ENCODE results near the gene RIPPLY2.
"Not testable (repeated sequence)": the region's sequence is repeated elsewhere in the genome, so short reads cannot be mapped to it uniquely, and the experiment has no call there.

Gene RIPPLY2

DNA sequence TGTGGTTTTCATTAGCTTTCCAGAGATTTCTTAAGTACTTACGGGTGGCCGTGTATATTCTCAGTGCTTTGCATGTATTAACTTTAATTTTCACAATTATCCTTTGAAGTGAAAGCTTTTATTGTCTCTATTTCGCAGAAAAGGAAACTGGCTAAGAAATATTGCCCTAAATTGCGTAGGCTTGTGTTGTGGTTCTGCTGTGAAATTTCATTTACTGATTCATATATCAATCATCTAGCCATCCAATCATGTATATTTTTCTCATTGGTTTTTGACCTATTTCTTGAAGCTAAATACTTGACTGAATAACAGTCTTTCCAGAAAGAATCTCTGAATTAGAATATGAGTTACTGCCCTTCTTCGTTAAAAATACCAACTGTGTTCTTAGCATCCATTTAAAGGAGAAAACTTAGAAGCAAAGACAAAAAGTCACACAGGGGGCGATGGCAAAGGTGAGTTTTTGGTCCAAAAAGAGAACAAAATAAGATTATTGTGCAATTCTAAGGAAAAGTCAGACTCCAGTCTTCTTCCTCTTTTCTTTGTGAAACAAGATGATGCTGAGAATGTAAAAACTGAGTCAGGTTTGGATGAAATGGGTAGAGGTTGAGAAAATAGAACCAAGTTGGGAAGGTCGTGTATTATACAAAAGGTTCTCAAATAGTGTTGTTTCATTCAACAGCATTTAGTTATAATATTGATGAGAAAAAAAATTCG, 7.8 kb downstream of the RIPPLY2 start:
- DNase-seq: no peak

DNA sequence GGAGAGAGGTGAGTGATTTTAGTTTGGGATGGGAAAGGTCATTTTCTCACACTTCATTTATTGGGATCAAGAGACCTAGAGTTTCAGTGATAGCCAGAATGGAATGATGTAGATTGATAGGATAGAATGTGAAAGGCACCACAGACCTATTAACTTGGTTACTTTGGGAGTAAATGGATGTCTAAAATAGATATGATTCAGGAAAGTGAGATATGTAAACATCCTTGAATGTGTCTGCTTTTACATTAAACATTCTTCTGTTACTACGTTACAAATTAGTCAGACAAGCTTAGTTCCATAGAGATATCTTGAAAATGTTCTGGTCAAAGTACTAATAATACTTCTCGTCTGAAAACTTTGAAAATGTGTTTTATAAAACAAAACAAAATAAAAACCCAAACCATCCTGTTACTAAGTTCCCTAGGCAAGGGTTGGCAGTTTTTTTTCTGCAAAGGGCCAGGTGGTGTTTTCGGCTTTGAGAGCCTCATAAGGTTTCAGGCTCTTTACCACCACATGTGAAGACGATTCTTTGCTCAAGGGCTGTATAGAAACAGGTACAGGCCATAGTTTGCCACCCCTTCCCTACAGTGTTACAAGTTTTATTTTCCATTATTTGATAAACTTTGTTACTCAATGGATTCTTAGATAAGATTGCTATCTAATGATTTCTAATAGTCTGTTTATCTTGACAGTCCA, 9.8 kb downstream of the RIPPLY2 start:
- no peak for DNase-seq

DNA sequence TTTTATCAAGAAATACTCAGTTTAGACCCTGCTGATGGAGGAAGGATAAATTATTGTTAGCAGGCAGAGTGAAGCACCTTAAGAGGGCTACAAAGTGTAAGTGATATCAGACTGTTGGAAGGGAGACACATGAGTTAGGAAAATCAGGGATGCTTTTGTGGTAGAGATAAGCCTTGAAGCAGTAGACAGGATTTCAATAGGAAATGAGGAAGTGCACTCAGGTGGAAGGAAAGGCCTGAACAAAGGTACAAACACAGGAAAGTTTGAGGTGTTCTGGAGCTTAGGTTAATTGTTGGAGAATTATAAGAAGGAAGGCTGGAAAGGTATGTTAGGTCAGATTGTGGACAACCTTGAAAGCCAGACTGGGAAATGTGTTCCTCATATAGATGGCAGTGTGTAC, 13.9 kb downstream of the RIPPLY2 start:
- no peak for DNase-seq

DNA sequence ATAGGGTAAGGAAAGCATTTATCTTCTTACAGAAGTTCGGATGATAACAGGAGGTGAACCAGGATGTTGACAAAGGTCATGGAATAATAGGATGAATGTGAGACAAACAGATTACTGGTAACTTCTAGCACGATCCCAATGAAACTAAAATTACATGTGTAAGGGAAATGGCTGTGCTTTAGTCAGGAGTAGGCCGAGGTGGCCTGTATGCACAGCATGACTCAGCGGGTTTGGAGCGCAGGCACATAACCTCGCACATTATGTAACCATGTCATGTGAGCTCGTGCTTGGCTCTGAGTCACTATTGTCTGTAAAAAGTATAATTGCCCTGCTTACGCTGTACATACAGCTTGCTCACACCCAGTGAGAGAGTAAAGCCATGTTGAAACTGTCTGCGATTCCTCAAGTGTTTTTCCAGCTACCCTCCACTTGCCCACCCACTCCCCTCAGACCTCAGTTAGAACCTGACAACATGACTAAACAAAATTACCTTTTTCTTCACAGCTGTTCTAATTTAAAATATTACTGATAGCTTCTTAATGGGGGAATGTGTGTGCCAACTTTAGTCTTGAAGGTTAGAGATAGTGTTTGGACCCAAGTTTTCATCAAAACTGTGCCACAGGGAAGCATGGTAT, 14.5 kb downstream of the RIPPLY2 start:
- peak in 1 of 2 donors; percentile 17 for DNase-seq

DNA sequence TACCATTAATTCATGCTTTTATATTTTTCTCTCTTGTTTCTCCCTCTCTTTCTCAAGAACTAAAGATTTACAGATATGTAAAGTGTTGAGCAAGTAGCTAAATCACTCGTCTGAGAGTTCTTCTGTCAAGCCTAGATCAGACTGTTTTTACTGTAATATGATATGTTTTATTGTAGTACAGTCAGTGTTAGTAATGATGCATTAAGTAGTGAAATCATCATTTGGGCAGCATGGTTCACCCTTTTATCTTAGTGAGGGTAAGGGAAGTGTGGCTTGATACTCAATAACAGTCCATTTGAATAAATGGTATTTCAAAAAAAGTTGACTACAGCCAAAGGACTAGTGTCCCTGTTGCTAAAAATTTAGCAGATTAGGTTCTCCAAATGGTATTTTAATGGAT, 15.5 kb downstream of the RIPPLY2 start:
- no peak for DNase-seq

DNA sequence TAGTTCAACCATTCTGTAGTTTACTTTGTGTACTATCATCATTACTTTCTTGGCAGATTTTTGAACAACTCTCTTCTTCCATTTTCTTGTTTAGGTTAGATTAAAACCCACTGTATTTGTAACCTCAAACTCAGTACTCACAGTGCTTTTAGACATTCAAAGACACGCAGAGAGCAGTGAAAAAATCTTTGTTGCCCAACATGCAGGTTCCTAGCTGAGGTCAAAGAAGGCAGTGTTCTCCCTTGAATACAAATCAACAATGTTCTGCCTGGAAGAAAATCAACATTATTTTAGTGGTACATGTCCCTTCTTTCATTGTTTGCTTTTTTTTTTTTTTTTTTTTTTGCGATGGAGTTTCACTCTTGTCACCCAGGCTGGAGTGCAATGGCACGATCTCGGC, 17.5 kb downstream of the RIPPLY2 start:
- no peak for DNase-seq

DNA sequence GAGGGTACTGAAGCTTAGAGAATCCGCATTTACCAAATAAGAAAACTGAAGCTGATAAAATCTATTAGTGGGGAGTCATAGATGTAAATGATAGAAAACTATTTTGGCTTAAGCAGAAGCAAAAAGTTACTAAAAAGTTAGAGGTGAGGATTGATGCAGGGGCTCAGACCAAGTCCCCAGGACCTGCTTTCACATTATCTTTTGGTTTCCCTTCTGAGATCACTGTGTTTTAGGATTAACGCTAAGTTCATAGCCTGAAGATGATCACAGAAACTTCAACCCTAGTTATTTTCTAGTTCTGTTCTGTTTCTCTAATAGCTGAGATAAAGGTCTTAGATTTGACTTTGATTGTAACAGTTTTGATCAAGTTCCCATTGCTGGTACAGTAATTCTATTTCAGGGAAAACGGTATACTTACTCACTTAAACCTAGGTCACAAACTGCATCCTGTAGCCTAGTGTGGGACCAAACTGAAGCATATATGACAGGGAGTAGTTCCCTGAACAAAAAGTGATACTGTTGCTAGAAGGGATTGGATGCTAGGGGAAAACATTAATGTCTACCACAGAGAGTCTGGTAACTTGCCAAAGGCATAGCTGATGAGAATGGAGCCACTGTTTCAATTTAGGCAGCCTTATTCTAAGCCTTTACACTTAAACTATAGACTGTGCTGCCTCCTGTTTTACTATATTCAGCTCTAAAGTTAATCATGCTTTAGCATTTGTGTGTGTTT, 19.4 kb downstream of the RIPPLY2 start:
- DNase-seq: no peak

DNA sequence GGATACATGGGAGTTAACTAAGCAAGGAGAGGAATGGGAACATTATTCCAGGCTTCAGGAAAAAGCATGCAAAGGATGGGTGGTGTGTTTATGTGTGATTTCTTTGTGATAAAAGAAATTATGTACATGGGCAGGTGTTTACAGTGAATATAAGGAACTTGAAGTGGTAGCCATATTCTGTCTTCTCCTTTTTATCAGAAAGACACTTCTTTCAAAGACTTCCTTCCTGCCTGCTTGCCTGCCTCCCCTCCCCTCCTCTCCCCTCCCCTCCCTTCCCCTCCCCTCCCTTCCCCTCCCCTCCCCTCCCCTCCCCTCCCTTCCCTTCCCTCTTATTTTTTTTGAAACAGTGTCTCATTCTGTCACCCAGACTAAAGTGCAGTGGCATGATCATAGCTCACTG, 20.7 kb downstream of the RIPPLY2 start:
- DNase-seq: no peak

DNA sequence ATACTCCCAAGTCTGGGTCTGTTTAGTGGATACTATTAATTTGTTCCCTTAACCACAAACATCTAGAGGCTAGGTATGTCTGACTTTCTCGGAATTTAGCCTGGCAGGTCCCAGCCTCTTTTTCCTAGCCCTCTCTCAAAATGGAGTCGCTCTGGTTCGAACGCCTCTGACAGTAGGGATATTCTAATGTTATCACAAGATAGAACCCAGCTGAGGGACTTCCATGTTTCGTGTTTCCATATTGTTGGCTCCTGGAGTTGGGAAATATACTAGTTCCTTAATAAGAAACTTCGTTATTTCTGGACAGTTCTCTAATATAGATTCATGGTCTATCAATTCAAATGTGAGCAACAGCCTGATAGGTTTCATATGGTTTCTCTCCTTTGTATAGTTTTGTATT, 22.7 kb downstream of the RIPPLY2 start:
- DNase-seq: no peak

DNA sequence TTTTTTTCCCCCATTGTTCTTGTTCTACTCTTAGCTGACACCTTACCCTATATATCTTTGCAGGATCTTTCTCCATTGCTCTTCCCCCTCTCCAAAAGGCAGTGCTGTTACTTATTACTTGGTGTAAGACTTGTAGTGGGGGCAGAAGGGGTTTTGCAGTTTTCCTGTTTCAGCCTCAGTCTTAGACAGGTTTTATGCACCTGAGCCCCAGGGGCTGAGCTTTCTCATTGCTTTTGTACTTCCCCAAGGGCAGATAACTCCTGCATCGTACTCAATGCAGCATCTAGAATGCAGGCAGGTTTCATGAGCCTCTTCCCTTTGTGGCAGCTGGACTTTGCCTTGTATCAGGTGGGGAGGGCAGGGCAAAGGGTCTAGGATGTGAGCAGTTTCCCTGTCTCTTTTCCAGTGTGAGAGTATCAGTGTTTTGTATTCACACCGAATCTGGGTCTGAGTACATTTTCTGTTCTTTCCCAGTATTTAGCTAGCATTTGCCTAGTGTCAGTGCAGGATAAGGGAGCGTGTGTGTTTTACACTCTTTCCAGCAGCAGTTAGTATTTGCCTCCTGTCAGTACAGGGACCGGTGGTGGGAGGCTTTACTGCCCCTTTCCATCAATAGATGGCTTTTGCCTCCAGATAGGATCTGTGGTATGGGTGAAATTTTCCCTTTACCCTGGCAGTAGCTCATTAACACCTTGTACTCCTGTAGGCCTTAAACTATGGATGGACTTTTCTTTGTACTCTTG, 25.9 kb downstream of the RIPPLY2 start:
- no peak for DNase-seq

DNA sequence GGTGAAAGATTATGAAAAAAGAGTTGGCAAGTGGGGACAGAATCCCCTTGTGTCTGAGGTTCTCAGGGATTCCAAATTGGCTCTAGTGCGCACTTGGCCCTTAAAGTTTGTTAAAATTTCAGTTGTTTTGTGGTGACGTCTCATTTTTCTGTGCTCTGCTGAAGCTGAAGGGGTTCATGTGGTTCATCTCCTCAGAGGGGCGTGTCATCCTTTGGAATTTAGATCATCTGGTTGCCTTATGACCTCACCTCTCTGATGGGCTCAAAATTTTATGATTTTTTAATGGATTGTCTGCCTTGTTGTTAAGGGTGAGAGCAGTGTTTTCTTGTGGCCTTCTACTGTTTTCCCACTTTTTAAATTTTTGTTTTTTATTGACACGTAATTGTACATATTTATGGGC, 26.6 kb downstream of the RIPPLY2 start:
- DNase-seq: no peak

DNA sequence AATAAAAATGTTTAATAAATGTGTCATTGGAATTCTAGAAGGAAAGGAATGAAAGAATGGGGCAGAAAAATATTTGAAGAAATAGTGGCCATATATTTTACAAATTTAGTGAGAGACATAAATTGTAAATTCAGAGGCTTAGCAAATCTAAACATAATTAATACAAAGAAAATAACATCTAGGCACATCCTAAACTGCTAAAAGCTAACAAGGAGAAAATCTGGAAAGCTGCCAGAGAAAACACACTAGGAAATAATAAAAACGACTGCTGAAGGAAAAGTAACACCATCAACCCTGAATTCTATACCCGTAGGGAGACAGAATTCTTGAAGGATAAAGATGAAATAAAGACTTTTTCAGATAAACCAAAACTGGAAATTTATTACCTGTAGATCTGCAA, 30.1 kb downstream of the RIPPLY2 start:
- no peak for DNase-seq

DNA sequence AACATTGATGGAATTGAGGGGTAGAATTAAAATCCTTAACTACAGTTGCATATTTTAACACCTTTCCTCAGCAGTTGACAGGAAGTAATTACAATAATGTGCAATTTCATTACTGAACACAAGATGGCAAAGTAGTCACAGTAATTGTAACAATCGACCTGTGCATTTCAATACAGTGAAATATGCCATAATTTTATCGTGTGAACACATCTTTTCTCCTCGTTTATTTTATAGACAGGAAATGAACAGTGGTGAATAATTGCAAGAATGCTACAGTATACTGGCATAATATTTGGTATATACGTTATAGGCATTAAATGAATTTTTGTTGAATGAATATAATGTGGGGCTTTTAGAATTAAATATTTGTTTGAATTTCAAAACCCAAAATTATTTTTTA, 31.4 kb downstream of the RIPPLY2 start:
- no peak for DNase-seq

DNA sequence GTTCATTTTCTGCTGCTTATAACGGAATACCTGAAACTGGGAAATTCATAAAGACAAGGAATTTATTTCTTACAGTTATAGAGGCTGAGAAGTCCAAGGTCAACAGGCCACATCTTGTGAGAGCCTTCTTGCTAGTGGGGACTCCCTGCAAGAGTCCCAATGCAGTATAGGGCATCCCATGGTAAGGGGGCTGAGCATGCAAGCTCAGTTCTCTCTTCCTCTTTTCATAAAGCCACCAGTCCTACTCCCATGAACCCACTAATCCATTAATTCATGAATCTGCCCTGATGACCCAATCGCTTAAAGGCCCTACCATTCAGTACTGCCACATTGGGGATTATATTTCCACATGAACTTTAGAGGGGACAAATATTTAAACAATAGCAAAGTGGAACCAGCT, 32.8 kb downstream of the RIPPLY2 start:
- no peak for DNase-seq

DNA sequence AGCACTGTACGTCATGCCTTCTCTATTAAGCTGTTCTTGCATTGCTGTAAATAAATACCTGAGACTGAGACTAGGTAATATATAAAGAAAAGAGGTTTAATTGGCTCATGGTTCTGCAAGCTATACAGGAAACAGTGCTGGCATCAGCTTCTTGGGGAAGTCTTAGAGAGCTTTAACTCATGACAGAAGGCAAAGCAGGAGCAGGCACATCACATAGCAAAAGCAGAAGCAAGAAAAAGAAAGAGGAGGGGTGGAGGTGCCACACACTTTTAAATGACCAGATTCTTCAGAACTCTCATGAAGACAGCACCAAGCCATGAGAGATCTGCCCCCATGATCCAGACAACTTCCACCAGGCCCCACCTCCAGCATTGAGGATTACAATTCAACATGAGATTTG, 36.5 kb downstream of the RIPPLY2 start:
- DNase-seq: no peak

DNA sequence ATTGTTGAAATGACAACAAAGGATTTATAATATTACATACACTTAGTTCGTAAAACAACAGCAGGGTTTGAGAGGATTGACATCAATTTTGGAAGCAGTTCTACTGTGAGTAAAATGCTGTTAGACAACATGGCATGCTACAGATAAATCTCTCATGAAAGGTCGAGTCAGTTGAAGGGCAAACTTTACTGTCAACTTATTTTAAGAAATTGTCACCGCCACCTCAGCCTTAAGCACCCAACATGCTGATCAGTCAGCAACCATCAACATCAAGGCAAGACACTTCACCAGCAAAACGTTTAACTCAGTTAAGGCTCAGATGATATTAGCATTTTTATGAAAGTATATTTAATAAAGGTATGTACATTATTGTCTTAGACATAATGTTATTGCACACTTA, 37.4 kb downstream of the RIPPLY2 start:
- DNase-seq: no peak

DNA sequence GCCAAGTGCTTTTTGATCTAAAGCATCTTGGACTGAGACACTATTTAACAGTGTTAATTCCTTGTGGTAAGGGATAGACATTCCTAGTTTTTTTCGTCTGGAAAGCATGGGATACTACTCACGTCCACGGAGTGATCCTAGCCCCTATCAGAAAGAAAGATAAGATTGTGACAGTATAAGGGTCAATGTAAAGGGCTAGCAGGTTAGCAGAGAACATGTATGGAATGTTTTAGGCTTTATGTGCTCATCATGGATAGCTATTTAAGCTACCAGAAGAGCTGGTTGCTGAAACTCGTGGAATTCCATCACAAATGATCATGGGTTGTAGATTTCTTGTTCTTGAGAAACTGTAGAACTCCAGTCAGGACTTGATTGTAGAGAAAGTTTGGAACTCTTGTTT, 38.4 kb downstream of the RIPPLY2 start:
- DNase-seq: no peak

DNA sequence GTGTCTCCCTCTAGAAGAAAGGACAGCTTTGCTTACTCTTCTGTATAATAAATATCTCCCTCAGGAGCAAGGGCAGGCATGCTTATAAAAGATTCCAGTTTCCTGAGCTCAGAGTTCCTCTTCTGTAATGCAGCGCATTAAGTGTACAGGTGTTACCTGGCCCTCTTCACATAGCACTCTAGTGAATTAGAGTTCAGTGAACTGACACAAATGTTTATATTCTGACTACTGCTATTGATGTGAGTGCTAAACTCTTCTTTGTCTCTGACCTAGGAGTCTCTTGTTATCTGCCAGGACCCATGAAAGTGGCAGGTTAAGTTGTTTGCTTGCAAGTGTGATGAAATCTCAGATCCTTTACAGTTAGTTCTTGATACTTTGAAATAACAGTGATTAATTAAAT, 39.9 kb downstream of the RIPPLY2 start:
- DNase-seq: no peak

DNA sequence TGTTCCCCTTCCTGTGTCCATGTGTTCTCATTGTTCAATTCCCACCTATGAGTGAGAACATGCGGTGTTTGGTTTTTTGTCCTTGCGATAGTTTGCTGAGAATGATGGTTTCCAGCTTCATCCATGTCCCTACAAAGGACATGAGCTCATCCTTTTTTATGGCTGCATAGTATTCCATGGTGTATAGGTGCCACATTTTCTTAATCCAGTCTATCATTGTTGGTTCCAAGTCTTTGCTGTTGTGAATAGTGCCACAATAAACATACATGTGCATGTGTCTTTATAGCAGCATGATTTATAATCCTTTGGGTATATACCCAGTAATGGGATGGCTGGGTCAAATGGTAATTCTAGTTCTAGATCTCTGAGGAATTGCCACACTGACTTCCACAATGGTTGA, 43.9 kb downstream of the RIPPLY2 start:
- not testable (repeated sequence) for DNase-seq

DNA sequence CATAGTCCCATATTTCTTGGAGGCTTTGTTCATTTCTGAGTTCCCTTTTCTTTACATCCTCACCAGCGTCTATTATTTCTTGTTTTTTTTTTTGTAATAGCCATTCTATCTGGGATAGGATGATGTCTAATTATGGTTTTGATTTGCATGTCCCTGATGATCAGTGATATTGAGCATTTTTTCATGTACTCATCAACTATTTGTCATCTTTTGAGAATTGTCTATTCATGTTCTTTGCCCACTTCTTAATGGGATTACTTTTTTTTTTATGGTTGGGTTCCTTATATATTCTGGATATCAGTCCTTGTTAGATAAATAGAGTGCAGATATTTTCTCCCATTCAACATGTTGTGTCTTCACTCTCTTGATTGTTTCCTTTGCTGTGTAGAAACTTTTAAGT, 48.5 kb downstream of the RIPPLY2 start:
- DNase-seq: no peak

DNA sequence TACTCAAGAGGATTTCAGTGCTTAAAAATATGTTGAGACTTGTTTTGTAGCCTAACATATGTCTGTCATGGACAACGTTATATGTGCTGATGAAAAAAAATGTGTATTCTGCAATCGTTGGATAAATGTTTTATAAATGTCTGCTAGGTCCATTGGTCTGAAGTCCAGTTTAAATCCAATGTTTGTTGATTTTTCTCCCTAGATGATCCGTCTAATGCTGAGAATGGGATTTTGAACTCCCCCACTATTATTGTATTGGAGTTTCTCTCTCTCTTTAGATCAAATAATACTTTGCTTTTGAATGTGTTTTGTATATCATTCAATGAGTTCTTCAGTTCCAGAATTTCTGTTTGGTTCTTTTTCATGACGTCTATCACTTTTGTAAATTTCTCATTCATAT, 51.2 kb downstream of the RIPPLY2 start:
- no peak for DNase-seq

DNA sequence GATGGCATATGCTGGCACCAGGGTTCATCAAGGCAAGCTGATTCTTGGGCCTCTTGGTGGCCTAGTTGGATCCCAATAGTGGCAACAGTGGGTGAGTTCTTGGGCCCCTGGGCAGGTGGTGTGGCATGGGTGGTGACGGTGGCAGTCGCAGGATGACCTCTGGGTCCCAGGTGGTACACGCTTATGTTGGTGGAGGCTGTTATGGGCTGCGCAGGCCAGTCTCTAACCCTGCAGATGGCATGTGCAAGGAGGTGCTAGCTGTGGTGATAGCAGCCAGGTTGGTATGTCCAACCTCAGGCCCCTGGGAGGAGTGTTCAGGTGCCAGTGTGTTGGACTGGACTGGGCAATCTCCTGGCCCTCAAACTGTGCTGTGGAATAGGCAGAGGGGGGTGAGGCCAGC, 52.5 kb downstream of the RIPPLY2 start:
- DNase-seq: no peak

Measured in stimulated activated CD4-positive, alpha-beta T cell treated with anti-CD3 and anti-CD28 coated beads, Interleukin-2, amount 100 ng/mL, for 24 hours (primary cell).